Smooth muscle cell (in vitro differentiated cells): ENCODE data around the gene TEAD3. TPM values are rescaled to one million over a fixed set of nuclear protein-coding genes. Genes with fewer than 3 reads are reported as not detected.

Source experiments
- DNase-seq: peaks from one replicate; lab custom pipeline; 2025; ENCODE audit not compliant: unreplicated experiment; lab: John Stamatoyannopoulos, UW
- H2AFZ ChIP-seq: fragments of 200-600 bp; sonication (generic); 2 replicates; pipeline ENCODE4 v1.6.0; 2016; ENCODE audit warnings: antibody characterized with exemption, low read depth, mild to moderate bottlenecking
- H3F3A ChIP-seq: fragments of 200-600 bp; sonication (generic); 2 replicates; pipeline ENCODE4 v1.6.0; 2017; ENCODE audit warnings: antibody characterized with exemption, low read depth
- H3K27ac ChIP-seq: fragments of 200-600 bp; sonication (generic); 2 replicates; pipeline ENCODE4 v1.5.1; 2016; ENCODE audit warnings: low read depth, mild to moderate bottlenecking
- H3K27me3 ChIP-seq: fragments of 200-600 bp; sonication (generic); 2 replicates; pipeline ENCODE4 v1.6.1; 2016; ENCODE audit warnings: low read depth, mild to moderate bottlenecking
- H3K36me3 ChIP-seq: fragments of 200-600 bp; sonication (generic); 2 replicates; pipeline ENCODE4 v1.5.1; 2016; ENCODE audit warnings: low read depth
- H3K4me1 ChIP-seq: fragments of 200-600 bp; sonication (generic); 2 replicates; pipeline ENCODE4 v1.5.1; 2016; ENCODE audit warnings: low read depth
- H3K4me2 ChIP-seq: fragments of 200-600 bp; sonication (generic); 2 replicates; pipeline ENCODE4 v1.6.0; 2016; ENCODE audit warnings: mild to moderate bottlenecking
- H3K4me3 ChIP-seq: fragments of 200-600 bp; sonication (generic); 2 replicates; pipeline ENCODE4 v1.5.1; 2016; ENCODE audit warnings: mild to moderate bottlenecking
- H3K79me2 ChIP-seq: fragments of 200-600 bp; sonication (generic); 2 replicates; pipeline ENCODE4 v1.6.0; 2016; ENCODE audit warnings: low read depth, mild to moderate bottlenecking
- H3K9ac ChIP-seq: fragments of 200-600 bp; sonication (generic); 2 replicates; pipeline ENCODE4 v1.6.0; 2016; ENCODE audit warnings: low read depth
- H3K9me3 ChIP-seq: fragments of 200-600 bp; sonication (generic); replicated peaks from 2 replicates; pipeline ENCODE4 v1.5.1; 2016; ENCODE audit warnings: low read depth
- H4K20me1 ChIP-seq: fragments of 200-600 bp; sonication (generic); 2 replicates; pipeline ENCODE4 v1.6.0; 2016; ENCODE audit warnings: low read depth
- WGBS: methylation state at CpG from one replicate; pipeline ENCODE4 v1.1.7; 2016; ENCODE audit warnings: low lambda C conversion rate; 5-methylcytosine and 5-hydroxymethylcytosine counted together
- polyA plus RNA-seq: library from polyadenylated mRNA; unstranded; fragments of >200 nt; fragmentation: Nextera tagmentation; extraction: Ambion mirVana; gene quantifications from 2 replicates; pipeline ENCODE4 v1.2.1, GENCODE V29; 2016
- total RNA-seq: library from RNA; depleted of rRNA; stranded (reverse); fragments of >200 nt; gene quantifications from 2 replicates; pipeline ENCODE4 v1.2.3, GENCODE V29; 2014
- TF ChIP-seq, protein P1 (sequence below): fragments of 200-600 bp; sonication (generic); IDR thresholded peaks from 2 replicates; pipeline ENCODE4 v1.5.1; 2017; ENCODE audit warnings: borderline replicate concordance, mild to moderate bottlenecking, antibody characterized with exemption; ENCODE audit not compliant: insufficient read depth, poor library complexity, severe bottlenecking

The TEAD3 gene
- total and polyA plus RNA-seq, 2 experiments from 2014 or later, result 29.1 to 40.6 TPM

DNA sequence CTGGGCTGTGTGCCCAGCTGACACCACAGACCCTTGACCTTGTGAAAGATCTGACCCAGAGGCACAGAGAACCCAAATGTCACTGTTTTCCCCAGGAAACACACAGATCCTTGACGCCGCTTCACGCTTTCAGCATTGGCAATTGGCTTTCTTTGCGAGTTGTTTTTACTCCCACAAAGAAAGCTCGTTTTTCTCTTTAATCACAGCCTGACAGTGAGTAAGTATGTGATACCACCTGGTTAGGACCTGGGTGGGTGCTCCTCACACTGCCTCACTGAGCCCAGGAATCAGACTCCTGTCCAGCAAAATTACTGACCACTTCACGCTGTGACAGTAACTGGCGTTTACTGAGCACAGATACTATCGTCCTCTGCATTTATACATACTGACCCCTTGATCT lies 15.7 kb downstream of the TEAD3 start:
- Histone ChIP-seq H3F3A (no peaks in the 10 kb centered on the region), H3K4me1 (peaks cover 13% of the 10 kb centered on the region), H3K9me3 (no peaks in the 10 kb centered on the region), H3K36me3 (peaks cover 4% of the 10 kb centered on the region), H3K79me2 (peaks cover 19% of the 10 kb centered on the region), H3K27ac (no peak overlapping the region), H3K9ac (no peak overlapping the region), H2AFZ (no peak overlapping the region), H3K4me3 (no peak overlapping the region), H3K4me2 (no peak overlapping the region), H3K27me3 (no peaks in the 10 kb centered on the region), H4K20me1 (peaks cover 45% of the 10 kb centered on the region)
- TF ChIP-seq, protein P1, sequence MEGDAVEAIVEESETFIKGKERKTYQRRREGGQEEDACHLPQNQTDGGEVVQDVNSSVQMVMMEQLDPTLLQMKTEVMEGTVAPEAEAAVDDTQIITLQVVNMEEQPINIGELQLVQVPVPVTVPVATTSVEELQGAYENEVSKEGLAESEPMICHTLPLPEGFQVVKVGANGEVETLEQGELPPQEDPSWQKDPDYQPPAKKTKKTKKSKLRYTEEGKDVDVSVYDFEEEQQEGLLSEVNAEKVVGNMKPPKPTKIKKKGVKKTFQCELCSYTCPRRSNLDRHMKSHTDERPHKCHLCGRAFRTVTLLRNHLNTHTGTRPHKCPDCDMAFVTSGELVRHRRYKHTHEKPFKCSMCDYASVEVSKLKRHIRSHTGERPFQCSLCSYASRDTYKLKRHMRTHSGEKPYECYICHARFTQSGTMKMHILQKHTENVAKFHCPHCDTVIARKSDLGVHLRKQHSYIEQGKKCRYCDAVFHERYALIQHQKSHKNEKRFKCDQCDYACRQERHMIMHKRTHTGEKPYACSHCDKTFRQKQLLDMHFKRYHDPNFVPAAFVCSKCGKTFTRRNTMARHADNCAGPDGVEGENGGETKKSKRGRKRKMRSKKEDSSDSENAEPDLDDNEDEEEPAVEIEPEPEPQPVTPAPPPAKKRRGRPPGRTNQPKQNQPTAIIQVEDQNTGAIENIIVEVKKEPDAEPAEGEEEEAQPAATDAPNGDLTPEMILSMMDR, result no peak
- WGBS, result 91% methylated on average over 8 of the region's 8 CpGs
- DNase-seq, result no peak

GRCh38 chr6:35480176-35480575 lies 16.7 kb downstream of the TEAD3 start:
- Histone ChIP-seq H3K4me1 (peaks cover 4% of the 10 kb centered on the region), H3K27ac (no peak overlapping the region), H2AFZ (no peak overlapping the region), H3K4me3 (no peak overlapping the region), H3K36me3 (peaks cover 4% of the 10 kb centered on the region), H3K79me2 (peaks cover 19% of the 10 kb centered on the region), H3F3A (no peaks in the 10 kb centered on the region), H4K20me1 (peaks cover 42% of the 10 kb centered on the region), H3K9me3 (no peaks in the 10 kb centered on the region), H3K9ac (no peak overlapping the region), H3K4me2 (no peak overlapping the region), H3K27me3 (no peaks in the 10 kb centered on the region)
- TF ChIP-seq, protein P1, result no peak
- WGBS, result 97% methylated on average over 12 of the region's 12 CpGs
- no peak for DNase-seq

GRCh38 chr6:35478259-35478658 lies 18.6 kb downstream of the TEAD3 start:
- H3K4me1 ChIP-seq, result no peaks in the 10 kb centered on the region
- WGBS, result 99% methylated on average over 7 of the region's 7 CpGs
- H3F3A ChIP-seq, result peaks cover 7% of the 10 kb centered on the region

More at GRCh38 chr6:35478259-35478658, 18.6 kb downstream of the TEAD3 start:
- H3K4me3 ChIP-seq, result no peak overlapping the region
- TF ChIP-seq, protein P1, result no peak
- no peak overlapping the region for H3K9ac ChIP-seq
- no peaks in the 10 kb centered on the region for H3K27me3 ChIP-seq
- H3K36me3 ChIP-seq, result peaks cover 4% of the 10 kb centered on the region
- no peaks in the 10 kb centered on the region for H3K9me3 ChIP-seq
- H3K79me2 ChIP-seq, result peaks cover 7% of the 10 kb centered on the region
- no peak for DNase-seq
- no peak overlapping the region for H2AFZ ChIP-seq
- H4K20me1 ChIP-seq, result peaks cover 43% of the 10 kb centered on the region
- H3K27ac ChIP-seq, result no peak overlapping the region
- H3K4me2 ChIP-seq, result no peak overlapping the region
